ENCODE data around the gene CTSS.

GRCh38 chr1:150793221-150793620, 27.6 kb upstream of the CTSS start:
- TF ChIP-seq CTCF (IDR thresholded peaks at IDR 0.05): no peak
- no peak for TF ChIP-seq POLR2A (IDR thresholded peaks at IDR 0.05)
